ENCODE results near the gene HBQ1.
"Not testable (repeated sequence)": the region's sequence is repeated elsewhere in the genome, so short reads cannot be mapped to it uniquely, and the experiment has no call there.

The HBQ1 gene

DNA sequence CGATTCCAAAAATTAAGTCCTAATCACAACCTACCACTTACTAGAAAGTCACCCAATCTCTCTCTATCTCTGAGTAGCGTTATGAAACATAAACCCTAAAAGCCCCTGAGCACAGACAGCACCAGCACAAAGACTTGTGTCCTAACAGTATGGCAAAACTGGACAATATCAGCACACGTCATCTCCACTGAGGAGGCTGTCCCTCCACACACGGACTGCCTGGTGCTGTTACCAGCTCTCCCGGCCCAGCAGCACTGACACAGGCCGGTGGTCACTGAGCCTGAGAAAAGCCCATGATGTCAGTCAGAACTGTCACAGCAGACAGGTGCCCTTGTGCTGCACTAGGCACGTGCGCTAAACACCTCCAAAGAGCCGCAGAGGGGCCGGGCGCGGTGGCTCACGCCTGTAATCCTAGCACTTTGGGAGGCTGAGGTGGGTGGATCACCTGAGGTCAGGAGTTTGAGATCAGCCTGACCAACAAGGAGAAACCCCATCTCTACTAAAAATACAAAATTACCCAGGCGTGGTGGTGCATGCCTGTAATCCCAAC is 31.4 kb downstream of the HBQ1 start:
- DNase-seq = not testable (repeated sequence)

DNA sequence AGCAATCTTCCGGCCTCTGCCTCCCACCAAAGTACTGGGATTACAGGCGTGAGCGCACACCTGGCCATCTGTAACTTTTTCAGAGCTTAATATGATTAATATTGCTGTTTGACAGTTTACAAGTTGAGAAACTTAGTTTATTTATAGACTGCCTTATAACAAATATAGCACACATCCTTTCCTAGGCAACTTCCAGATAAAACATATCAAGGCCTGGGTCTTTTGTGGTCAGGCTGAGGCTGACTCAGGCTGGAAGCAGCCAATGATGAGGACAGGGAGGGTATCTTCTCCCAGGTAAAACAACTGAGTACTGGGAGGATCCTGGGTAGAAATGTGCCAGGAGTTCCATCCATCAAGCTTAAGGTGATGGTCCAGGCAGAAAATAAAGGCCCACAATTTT is 32.7 kb downstream of the HBQ1 start:
- DNase-seq = no peak

DNA sequence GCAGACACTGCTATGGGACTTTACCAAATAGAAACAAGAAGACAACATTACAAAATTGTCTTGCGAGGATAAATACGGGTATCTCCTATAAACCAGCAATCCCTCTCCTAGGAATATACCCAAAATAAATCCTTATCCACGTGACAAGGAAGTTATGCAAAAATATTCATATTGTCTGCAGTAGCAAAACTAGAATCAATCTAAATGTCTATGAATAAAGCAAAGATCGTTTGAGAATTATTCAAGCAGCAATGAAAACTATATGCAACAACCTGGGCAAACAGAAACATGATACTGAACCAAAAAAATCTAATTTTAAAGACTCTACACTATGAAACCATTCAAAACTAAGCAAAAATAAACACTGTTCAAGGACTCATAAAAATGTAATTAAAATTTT is 39.8 kb downstream of the HBQ1 start:
- no peak for DNase-seq

DNA sequence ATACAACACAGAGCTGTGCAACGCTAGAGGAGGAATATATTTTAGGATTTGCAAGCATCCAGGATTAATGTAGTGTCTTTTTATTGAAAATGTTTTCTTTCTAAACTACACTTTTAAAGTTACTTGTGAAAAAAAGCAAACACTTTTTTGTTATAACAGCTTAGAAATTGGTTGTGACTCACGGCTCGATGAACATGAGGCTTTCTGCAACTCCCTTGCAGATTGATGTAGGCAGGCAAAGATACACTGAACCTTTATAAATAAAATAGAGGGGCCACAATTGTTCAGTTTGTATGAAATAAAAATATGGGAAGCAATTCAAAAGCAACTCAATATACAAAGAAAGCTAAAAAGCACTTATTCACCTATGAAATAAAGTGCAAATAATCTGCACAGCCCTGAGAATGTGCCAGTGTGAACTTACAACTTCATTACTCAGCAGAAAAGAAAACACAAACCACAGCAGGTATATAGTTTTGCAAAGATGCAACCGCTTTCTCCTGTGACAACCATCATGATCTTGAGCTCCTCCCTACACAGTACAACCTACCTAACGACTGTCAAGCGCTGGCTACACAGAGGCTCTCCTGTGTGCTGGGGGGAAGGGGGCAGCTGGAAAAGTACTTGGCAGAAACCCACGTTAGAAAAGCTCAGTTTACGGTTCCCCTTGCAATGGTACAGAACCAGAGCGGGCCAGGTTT is 48.0 kb downstream of the HBQ1 start:
- DNase-seq = no peak

DNA sequence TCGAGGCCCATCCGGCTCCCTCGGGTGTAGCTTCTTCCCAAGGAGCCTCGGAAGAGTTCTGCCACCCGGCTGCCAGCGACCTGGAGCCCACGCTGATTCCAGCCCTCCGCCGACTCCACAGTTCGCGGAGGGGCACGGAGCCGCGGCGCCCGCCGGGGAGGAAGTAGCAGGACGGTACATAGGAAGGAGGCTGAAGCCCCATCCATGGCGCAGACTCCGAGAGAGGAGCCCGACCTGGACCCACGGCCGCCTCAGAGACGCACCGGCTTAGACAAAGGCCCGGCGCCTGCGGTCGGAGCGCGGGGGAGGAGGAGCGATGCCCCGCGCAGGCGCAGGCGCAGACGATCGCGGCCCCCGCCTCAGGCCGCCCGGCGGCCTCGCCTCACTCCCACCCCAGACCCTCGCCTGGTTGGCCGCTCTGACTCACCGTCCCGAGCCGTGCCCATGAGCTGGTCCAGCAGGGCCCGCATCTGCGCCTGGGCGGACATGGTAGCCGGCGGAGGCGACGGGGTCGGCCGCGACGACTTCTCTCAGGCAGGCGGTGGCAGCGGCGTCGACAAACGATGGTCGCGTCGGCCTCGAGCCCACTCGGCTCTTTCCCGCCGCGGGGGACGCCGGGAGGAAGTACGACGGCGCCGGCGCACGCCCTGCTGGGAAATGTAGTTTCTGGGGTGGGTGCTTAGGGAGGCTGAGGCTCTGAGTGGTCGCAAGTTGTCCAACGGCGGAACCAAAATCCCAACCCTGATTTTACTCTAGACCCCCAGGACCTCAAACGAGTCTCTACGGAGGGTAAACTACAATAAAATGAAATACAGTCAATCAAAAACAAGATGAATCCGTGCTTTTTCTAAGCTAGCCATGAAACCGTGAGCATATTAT is 48.8 kb downstream of the HBQ1 start, which contains the start of gene LUC7L:
Gene LUC7L, minus strand, starts transcription at position 598 of the 879 bp plus-strand sequence. Its CDS starts 110 bp downstream, at position 488.
- DNase-seq = peak; percentile 23

DNA sequence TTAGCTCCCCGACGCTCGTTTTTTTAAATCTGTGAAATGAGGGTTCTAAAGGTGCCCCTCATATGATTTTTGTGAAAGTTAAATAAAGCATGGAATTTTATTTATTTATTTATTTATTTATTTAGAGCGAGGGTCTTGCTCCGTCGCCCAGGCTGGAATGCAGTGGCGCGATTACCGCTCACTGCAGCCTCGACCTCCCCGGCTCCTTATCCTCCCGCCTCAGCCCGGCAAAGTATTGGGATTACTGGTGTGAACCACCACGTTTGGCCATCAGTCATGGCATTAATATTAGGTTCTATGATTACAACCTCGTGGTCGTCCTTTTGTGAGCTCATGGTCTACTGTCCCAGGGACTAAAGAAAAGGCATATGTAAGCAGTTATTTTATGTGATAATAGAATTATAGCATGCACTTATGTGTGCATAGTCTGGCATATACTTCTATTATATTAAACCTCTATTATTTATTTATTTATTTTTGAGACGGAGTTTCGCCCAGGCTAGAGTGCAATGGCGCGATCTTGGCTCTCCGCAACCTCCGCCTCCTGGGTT is 49.5 kb downstream of the HBQ1 start:
- DNase-seq = no peak

DNA sequence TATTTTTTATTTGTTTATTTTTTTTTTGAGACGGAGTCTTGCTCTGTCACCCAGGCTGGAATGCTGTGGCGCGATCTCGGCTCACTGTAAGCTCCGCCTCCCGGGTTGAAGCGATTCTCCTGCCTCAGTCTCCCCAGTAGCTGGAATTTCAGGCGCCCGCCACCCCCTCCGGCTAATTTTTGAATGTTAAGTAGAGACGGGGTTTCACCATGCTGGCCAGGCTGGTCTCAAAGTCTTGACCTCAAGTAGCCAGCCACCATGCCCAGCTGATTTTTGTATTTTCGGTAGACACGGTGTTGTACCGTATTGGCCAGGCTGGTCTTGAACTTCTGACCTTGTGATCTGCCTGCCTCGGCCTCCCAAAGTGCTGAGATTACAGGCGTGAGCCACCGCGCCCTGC is 50.1 kb downstream of the HBQ1 start:
- not testable (repeated sequence) for DNase-seq

Measured in SIG-M5 (cell line).